Testis (tissue), 3 donors: ENCODE measurements around the gene CA12. TPM values are rescaled to one million over a fixed set of nuclear protein-coding genes. Genes with fewer than 3 reads are reported as not detected.
A peak's percentile ranks its signal among the peaks of the same experiment; 100 is the strongest.

Experiments
- DNase-seq: peaks from one replicate; pipeline ENCODE4 v3.0.0-alpha.2; 2019
- H3K27ac ChIP-seq, 2 donors: fragments of 200-600 bp; sonication (generic); one replicate each; pipeline ENCODE4 v1.5.1; 2019
- H3K27me3 ChIP-seq: fragments of 200-600 bp; sonication (generic); one replicate; pipeline ENCODE4 v1.5.1; 2019
- H3K36me3 ChIP-seq: fragments of 200-600 bp; sonication (generic); one replicate; pipeline ENCODE4 v1.5.1; 2017; ENCODE audit warnings: low read depth; ENCODE audit errors: missing control alignments
- H3K4me1 ChIP-seq: fragments of 200-600 bp; sonication (generic); one replicate; pipeline ENCODE4 v1.5.1; 2019
- H3K4me3 ChIP-seq, 2 donors: fragments of 200-600 bp; sonication (generic); one replicate each; pipeline ENCODE4 v1.5.1; 2017 to 2019
- H3K9me3 ChIP-seq: fragments of 200-600 bp; sonication (generic); one replicate; pipeline ENCODE4 v1.5.1; 2017
- CTCF ChIP-seq, 3 experiments: fragments of 450-650 bp in 2 of 3; fragments of 200-600 bp in 1 of 3; sonication (generic) in 1 of 3; IDR thresholded peaks; one replicate each; pipeline ENCODE4 v1.5.1; 2016 to 2019; ENCODE audit warnings: antibody characterized with exemption in 3 of 3, mild to moderate bottlenecking in 2 of 3, moderate library complexity in 1 of 3
- POLR2A ChIP-seq: fragments of 450-650 bp; IDR thresholded peaks from one replicate; pipeline ENCODE4 v1.6.1; 2017; ENCODE audit warnings: antibody characterized with exemption, mild to moderate bottlenecking, moderate library complexity
- WGBS, 2 donors: methylation state at CpG; one replicate each; pipeline ENCODE4 v1.1.5; 2018; 5-methylcytosine and 5-hydroxymethylcytosine counted together
- intact Hi-C: fragments of 100-400 bp; cut with DNase I; formaldehyde crosslinking; loops from one replicate; pipeline ENCODE4 v1.15.1; 2023; ENCODE audit warnings: low total_unique reads
- polyA plus RNA-seq: library from polyadenylated mRNA; stranded (reverse); fragments of 350-450 nt; fragmentation: Illumina TruSeq; extraction: RNeasy Lipid Tissue Mini Kit (QIAGEN cat#74804); gene quantifications from one replicate; pipeline ENCODE4 v1.2.3, GENCODE V29; 2014; ENCODE audit warnings: low read depth, low replicate concordance; ENCODE audit not compliant: insufficient read depth
- total RNA-seq, 2 donors: library from RNA; depleted of rRNA; stranded (reverse); fragments of >200 nt; gene quantifications; one replicate each; pipeline ENCODE4 v1.2.3, GENCODE V29; 2016

Gene CA12
- total and polyA plus RNA-seq, 3 donors from 2014 or later, result 0.55 to 8.0 (median 0.68) TPM

GRCh38 chr15:63352808-63353207 is 28.8 kb downstream of the CA12 start:
- Histone ChIP-seq H3K9me3 (no peaks in the 10 kb centered on the region), H3K4me3 (no peak overlapping the region), H3K36me3 (no peaks in the 10 kb centered on the region), H3K4me1 (peaks cover 9% of the 10 kb centered on the region), H3K27me3 (no peaks in the 10 kb centered on the region), H3K27ac (no peak overlapping the region)
- DNase-seq, result no peak
- TF ChIP-seq POLR2A (no peak), CTCF (IDR thresholded peaks at IDR 0.05) (no peak)
- intact Hi-C loops, result no loop called here
- whole genome bisulfite sequencing, 2 donors, result 87 to 94% methylated on average over 4 of the region's 4 CpGs

- H3K27ac ChIP-seq, result no peak overlapping the region
- H3K27me3 ChIP-seq, result no peaks in the 10 kb centered on the region
- intact Hi-C loops, result no loop called here
- no peak for TF ChIP-seq CTCF (IDR thresholded peaks at IDR 0.05)
- TF ChIP-seq POLR2A, result no peak
- no peaks in the 10 kb centered on the region for H3K9me3 ChIP-seq
- H3K4me3 ChIP-seq, result no peak overlapping the region
- peaks cover 9% of the 10 kb centered on the region for H3K4me1 ChIP-seq
- 91 to 97% methylated on average over 3 to 4 of the region's 4 CpGs for WGBS, 2 donors
- H3K36me3 ChIP-seq, result no peaks in the 10 kb centered on the region
- no peak for DNase-seq
These were observed 30.5 kb downstream of the CA12 start for GRCh38 chr15:63351170-63351569.

GRCh38 chr15:63350178-63350621 is 31.4 kb downstream of the CA12 start:
- WGBS, 2 donors, result 40 to 55% methylated on average over 5 of the region's 5 CpGs
- Histone ChIP-seq H3K4me1 (peaks cover 9% of the 10 kb centered on the region), H3K36me3 (no peaks in the 10 kb centered on the region), H3K4me3 (no peak overlapping the region), H3K9me3 (no peaks in the 10 kb centered on the region), H3K27ac (no peak overlapping the region), H3K27me3 (no peaks in the 10 kb centered on the region)
- intact Hi-C loops, result no loop called here
- peak; percentile 63 for DNase-seq
- TF ChIP-seq CTCF (IDR thresholded peaks at IDR 0.05), result no peak
- TF ChIP-seq POLR2A, result no peak

- no peaks in the 10 kb centered on the region for H3K36me3 ChIP-seq
- no peak for TF ChIP-seq POLR2A
- TF ChIP-seq CTCF (IDR thresholded peaks at IDR 0.05), result no peak
- DNase-seq, result no peak
- 65 to 68% methylated on average over 5 of the region's 5 CpGs for WGBS, 2 donors
- intact Hi-C loops, result no loop called here
- no peaks in the 10 kb centered on the region for H3K9me3 ChIP-seq
- H3K27ac ChIP-seq, result no peak overlapping the region
- no peak overlapping the region for H3K4me3 ChIP-seq
- H3K4me1 ChIP-seq, result peaks cover 9% of the 10 kb centered on the region
- H3K27me3 ChIP-seq, result no peaks in the 10 kb centered on the region
These were observed 32.0 kb downstream of the CA12 start for GRCh38 chr15:63349621-63350020.

- 78% methylated on average over 5 to 6 of the region's 6 CpGs for WGBS, 2 donors
- no peak overlapping the region for H3K27ac ChIP-seq
- H3K4me1 ChIP-seq, result peaks cover 9% of the 10 kb centered on the region
- H3K9me3 ChIP-seq, result no peaks in the 10 kb centered on the region
- H3K4me3 ChIP-seq, result no peak overlapping the region
- no peaks in the 10 kb centered on the region for H3K27me3 ChIP-seq
- H3K36me3 ChIP-seq, result no peaks in the 10 kb centered on the region
- intact Hi-C loops, result no loop called here
- no peak for TF ChIP-seq POLR2A
- TF ChIP-seq CTCF (IDR thresholded peaks at IDR 0.05), result no peak
- no peak for DNase-seq
These were observed 32.5 kb downstream of the CA12 start for GRCh38 chr15:63349156-63349555.
